Smooth muscle cell of the brain vasculature (primary cell): Measurements from ENCODE around the gene CCDC190.
"Not testable (repeated sequence)": the region's sequence is repeated elsewhere in the genome, so short reads cannot be mapped to it uniquely, and the experiment has no call there.

Source experiments
- DNase-seq: peaks from one replicate; pipeline ENCODE4 v3.0.0-alpha.2; 2012; ENCODE audit warnings: low read depth, low spot score

CCDC190 gene

DNA sequence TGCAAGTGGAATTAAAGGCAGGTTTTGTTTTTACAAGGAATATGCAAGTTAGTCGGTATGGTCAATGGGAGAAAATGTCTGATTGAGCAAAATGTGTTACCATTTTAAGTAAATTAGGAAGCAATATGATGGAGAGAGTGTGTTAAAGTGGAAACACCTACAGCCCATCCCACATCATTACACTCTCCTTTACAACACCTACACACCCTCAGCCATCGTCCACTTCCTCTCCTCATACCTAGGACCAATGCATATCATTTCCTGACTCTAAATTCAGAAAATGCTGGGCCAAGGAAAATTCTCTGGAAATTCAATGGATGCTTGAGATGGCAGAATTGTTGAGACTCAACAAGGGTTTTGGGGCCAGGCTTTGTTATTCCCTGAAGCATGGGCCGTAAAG, 16.4 kb upstream of the CCDC190 start:
- no peak for DNase-seq

DNA sequence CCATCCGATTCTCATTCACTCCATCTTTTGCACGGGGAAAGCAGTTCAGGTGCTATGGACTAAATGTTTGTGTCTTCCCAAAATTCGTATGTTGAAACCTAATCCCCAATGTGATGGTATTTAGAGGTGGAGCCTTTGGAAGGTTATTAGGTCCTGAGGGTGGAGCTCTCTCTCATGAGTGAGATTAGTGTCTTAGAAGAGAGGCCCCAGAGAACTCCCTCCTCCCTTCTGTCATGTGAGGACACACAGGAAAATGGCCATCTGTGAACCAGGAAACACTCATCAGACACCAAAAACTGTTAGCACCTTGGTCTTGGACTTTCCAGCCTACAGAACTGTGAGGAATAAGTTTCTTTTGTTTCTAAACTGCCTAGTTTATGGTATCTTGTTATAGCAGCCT, 15.8 kb upstream of the CCDC190 start:
- DNase-seq, result no peak

DNA sequence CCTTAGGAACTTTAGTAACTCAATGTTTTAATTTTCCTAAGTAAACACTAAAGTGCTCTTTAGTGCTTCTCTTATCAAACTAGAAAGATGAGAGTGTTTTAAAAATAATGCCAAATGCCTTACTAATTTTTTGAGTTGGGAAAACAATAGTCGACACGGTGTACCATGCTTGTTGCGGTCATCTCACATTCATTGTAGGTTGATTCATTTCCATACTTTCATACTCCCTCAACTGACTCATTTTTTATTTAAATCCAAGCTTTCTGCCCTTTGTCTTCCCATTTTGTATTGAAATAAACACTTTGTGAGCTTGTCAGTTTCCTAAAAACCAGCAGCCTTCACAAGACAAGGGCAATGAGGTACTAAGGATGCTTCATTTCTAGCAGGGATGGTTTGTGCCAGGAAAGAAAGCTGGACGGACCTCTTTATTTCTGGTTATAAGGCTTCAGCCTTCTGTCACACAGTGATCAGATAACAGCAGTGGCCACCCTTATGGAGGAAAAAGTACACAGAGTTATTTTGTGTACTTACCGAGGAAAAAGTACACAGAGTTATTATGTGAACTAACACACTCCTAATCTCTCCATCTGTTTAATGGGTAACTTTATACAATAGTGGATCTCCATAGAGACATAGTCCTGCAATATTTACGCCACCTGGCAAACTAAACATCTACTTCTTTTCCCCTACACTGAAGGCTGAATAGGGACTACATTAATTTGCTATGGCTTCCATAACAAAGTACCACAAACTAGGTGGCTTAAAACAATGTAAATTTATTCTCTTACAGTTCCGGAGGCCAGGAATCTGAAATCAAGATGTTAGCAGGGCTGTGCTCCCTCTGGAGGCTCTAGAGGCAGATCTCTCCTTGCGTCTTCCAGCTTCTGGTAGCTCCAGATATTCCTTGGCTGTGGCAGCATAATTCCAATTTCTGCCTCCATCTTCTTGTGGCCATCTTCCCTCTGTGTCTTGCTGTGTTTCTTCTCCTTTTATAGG, 13.0 kb upstream of the CCDC190 start:
- DNase-seq, result no peak

DNA sequence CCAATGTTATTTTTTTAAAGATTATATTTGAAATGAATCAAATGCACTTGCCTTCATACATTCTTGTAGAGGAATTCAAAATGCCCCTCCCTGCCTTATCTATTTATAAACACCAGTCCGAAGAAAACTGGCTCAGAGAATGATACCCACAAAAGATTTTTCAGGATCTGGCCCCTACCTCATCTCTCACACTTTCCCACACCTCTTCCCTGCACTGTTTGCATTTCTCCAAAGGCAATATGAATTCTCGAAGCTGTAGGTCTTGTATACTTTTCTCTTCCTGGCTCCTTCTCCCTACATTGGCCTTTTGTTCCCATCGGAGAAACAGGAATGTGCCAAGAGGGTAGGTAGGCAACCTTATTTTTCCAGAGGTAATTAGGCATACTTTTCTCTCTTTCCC, 12.0 kb upstream of the CCDC190 start:
- DNase-seq, result no peak

- DNase-seq, result not testable (repeated sequence)
Observed at GRCh38 chr1:162871417-162871816, 10.4 kb upstream of the CCDC190 start.

DNA sequence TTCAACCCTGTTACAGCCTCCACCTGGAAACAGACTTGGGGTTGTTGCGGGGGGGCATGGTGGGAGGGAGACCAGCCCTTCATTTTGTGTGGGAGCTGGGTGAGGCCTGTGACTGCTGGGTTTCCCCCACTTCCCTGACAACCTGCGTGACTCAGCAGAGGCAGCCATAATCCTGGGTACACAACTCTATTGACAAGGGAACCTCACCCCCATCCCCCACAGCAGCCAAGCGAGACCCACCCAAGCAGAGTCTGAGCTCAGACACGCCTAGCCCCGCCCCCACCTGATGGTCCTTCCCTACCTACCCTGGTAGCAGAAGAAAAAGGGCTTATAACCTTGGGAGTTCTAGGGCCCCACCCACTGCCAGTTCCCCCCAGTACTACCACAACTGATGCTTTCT, 8.0 kb upstream of the CCDC190 start:
- DNase-seq, result no peak

- DNase-seq, result no peak
Observed at GRCh38 chr1:162861625-162862024, 650 bp upstream of the CCDC190 start.

GRCh38 chr1:162859191-162859590, 1.8 kb downstream of the CCDC190 start:
- no peak for DNase-seq

DNA sequence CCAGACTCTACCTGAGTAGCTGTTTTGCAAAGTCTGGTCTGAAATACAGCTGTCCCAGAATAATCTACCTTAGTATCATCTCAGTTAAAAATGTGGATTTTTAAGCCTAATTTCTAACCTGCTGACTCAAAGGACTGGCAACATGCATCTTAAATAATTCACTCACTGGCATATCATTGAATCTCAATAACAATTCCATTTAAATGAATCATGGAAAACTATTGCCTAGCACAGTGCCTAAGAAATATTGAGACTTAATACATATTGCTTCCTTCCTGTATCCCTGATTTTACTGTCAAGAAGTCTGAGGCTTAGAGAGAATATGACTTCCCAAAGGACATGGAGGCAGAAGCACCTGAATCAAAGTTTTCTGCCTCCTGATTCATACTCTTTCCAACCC, 3.1 kb downstream of the CCDC190 start:
- DNase-seq, result no peak

DNA sequence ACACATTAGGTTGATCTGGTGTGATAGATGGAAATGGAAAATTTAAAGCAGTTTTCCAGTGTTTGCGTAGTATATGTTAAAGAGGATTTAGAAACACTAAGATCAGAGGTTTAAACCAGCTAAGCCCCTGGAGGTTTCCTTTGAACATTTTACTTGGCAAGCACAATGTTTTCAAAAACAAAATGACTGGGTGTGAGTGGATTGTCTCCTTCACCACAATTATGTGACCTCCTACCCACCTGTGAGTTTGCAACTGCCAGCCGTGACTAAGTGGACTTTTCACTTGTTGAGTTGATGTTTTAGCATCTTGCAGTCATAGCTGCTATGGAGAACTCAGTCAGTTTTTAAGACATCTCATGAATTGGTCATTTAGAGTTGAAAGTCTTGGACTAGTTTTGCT, 4.7 kb downstream of the CCDC190 start:
- DNase-seq, result peak; percentile 95

- DNase-seq, result peak; percentile 70
Observed at GRCh38 chr1:162855461-162856150, 5.4 kb downstream of the CCDC190 start.

DNA sequence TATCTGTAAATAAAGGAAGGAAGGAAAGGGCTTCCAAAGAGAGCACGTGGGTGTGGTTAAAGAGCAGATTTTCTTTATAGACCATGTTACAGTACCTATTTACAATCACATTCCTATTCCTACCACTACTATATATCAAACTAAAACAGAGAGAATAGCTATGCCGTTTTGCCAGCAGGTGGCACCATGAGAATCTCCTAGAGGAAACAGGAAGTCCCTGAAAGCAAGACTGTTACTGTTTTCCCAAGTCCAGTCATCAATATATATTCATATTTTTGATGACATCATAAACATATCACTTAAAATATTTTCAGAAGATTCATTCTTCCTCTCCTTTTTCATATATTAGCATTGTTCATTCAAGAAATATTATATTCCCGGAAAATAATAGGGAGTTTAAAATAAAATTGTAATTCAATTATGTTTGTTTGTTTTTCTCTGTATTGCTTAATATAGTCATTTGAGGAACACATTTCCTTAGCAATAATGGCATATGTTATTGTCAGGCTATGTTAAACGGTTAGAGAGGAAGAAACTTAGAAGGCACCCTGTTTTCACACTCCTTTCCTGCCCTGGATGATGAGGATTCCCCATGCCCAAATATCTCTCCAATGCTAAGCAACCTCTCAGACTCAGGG, 6.6 kb downstream of the CCDC190 start:
- peak; percentile 79 for DNase-seq

DNA sequence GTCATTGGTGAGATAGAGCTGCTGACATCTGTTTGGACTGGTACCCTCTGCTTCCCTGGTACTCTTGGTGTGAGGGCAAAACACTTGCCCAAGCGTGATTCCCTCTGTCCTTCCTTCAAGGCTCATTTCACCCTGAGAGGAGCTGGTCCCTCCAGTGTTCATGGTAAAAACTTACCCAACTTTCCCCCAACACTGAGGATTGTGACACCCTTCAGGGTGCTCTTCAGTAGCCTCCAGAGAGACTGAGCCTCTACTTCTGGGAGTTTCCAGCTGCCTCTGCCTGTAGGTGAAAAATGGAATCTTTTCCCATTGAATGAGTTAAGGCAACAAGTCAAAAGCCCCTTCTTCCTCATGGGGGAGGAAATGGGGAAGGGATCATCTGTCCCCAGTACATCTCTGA, 9.6 kb downstream of the CCDC190 start:
- DNase-seq, result no peak

- DNase-seq, result no peak
Observed at GRCh38 chr1:162849711-162850110, 11.3 kb downstream of the CCDC190 start.

DNA sequence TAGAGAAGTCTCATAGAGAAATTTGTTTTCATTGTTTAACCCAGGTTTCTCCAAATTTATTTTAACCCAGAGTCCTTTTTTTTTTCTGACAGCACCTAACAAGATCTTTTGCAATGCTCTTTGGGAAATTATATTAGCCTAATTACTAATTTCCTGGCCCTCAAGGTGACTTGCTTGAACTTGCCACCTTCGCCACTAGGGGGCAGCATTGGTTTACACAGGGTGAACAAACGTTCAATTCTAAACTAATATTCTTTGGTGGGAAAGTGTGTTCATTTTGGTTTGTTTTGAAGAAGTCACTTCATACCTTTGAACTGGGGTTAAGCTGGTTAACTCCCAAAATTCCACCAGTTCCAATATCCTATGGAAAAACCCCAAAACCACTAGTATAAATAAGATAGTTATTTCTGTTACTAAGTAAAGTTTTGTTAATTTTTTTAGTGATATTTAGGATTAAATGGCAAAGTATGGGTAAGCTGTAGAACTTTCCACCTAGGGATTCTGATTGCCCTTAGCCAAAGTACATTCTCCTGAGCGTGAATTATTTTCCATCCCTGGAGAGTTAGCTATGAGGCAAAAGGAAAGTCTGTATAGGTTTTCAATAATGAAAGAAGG, 13.0 kb downstream of the CCDC190 start:
- DNase-seq, result peak; percentile 84

GRCh38 chr1:162846256-162847212, 14.4 kb downstream of the CCDC190 start:
- DNase-seq, result no peak

- no peak for DNase-seq
Observed at GRCh38 chr1:162844153-162844552, 16.8 kb downstream of the CCDC190 start.

DNA sequence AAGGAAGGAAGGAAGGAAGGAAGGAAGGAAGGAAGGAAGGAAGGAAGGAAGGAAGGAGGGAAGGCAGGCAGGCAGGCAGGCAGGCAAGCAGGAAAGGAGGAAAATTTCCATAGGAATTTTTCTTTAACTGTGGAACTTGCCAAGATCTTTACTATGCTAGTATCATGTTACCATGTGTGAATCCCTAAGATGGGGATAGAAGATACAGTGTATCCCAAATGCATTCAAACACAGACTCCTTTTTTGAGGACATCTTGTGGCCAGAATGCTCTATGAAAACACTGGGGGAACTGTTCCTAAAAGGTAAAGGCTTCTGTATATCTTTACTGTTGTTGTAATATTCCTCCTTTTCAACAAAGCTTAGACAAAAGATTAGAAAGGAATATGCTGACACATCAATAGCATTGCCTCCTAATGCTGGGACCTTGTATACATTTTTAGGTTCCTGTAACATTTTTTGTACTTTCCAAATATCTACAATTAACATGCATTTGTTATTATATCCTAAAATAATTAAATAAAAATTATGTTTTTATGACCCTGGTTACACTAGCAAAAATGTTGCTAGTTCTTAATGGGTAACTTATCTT, 20.6 kb downstream of the CCDC190 start:
- no peak for DNase-seq

DNA sequence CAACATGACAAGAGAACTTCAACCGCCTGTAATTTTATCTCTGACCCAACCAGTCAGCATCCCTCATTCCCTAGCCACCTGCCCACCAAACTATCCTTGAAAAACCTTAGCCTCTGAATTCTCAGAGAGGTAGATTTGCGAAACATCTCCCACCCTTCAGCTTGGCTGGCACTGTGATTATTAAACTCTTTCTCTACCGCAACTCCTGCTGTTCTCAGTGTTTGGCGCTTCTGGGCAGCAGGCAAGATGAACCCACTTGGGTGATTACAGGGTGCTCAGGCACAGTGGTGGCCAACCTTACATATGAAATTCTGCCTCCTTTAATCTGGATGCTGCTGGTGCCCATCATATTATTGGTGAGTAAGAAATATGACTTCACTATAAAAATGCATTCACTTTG, 22.1 kb downstream of the CCDC190 start:
- no peak for DNase-seq

- no peak for DNase-seq
Observed at GRCh38 chr1:162835157-162835899, 25.6 kb downstream of the CCDC190 start.
